OCI-LY1 (cell line): Measurements from ENCODE around the gene NUP42.

Experiments used
- H2AFZ ChIP-seq: fragments of 200-600 bp; sonication (generic), shearing (Covaris generic); 2 replicates; pipeline ENCODE4 v1.6.0; 2014; ENCODE audit warnings: antibody characterized with exemption, mild to moderate bottlenecking, low read length
- H3F3A ChIP-seq: fragments of 200-600 bp; sonication (generic), shearing (Covaris generic); 2 replicates; pipeline ENCODE4 v1.6.0; 2014; ENCODE audit warnings: mild to moderate bottlenecking, antibody characterized with exemption, low read length, moderate library complexity; ENCODE audit not compliant: insufficient read depth
- H3K27ac ChIP-seq: fragments of 200-600 bp; sonication (generic); 2 replicates; pipeline ENCODE4 v1.5.1; 2014; ENCODE audit warnings: low read length, mixed run types, mild to moderate bottlenecking, low read depth; ENCODE audit not compliant: poor library complexity, severe bottlenecking
- H3K27me3 ChIP-seq: fragments of 200-600 bp; sonication (generic); 2 replicates; pipeline ENCODE4 v1.6.0; 2014; ENCODE audit warnings: antibody characterized with exemption, mild to moderate bottlenecking, low read length, moderate library complexity; ENCODE audit not compliant: insufficient read depth
- H3K36me3 ChIP-seq: fragments of 200-600 bp; sonication (generic); 2 replicates; pipeline ENCODE4 v1.6.1; 2014; ENCODE audit warnings: mild to moderate bottlenecking, antibody characterized with exemption, low read length, moderate library complexity, mixed read lengths; ENCODE audit not compliant: insufficient read depth
- H3K4me1 ChIP-seq: fragments of 200-600 bp; sonication (generic); 2 replicates; pipeline ENCODE4 v1.5.1; 2014; ENCODE audit warnings: mild to moderate bottlenecking, low read length, moderate library complexity; ENCODE audit not compliant: insufficient read depth, severe bottlenecking
- H3K4me2 ChIP-seq: fragments of 200-600 bp; sonication (generic), shearing (Covaris generic); 2 replicates; pipeline ENCODE4 v1.6.1; 2014; ENCODE audit warnings: low read length
- H3K4me3 ChIP-seq: fragments of 200-600 bp; sonication (generic); 2 replicates; pipeline ENCODE4 v1.5.1; 2014; ENCODE audit warnings: low read length, low read depth, mild to moderate bottlenecking, mixed read lengths; ENCODE audit not compliant: poor library complexity, severe bottlenecking
- H3K79me2 ChIP-seq: fragments of 200-600 bp; shearing (Covaris generic); 2 replicates; pipeline ENCODE4 v1.6.1; 2016; ENCODE audit warnings: mixed run types, low read length, mixed read lengths; ENCODE audit not compliant: insufficient read depth
- H3K9ac ChIP-seq: fragments of 200-600 bp; sonication (generic), shearing (Covaris generic); 2 replicates; pipeline ENCODE4 v1.6.1; 2014; ENCODE audit warnings: mild to moderate bottlenecking, low read length, mixed read lengths
- H3K9me2 ChIP-seq: fragments of 200-600 bp; sonication (generic), shearing (Covaris generic); 2 replicates; pipeline ENCODE4 v1.6.1; 2014; ENCODE audit warnings: low read depth, mild to moderate bottlenecking, low read length, mixed read lengths
- H3K9me3 ChIP-seq: fragments of 200-600 bp; shearing (Covaris generic); 2 replicates; pipeline ENCODE4 v1.6.1; 2014; ENCODE audit warnings: low read length, mixed read lengths
- H4K20me1 ChIP-seq: fragments of 200-600 bp; sonication (generic), shearing (Covaris generic); 2 replicates; pipeline ENCODE4 v1.6.0; 2016; ENCODE audit warnings: mild to moderate bottlenecking, low read length; ENCODE audit not compliant: insufficient read depth
- CTCF ChIP-seq: fragments of 200-600 bp; sonication (generic), shearing (Covaris generic); IDR thresholded peaks from 2 replicates; pipeline ENCODE4 v1.5.1; 2017; ENCODE audit warnings: mild to moderate bottlenecking, antibody characterized with exemption, low read length, moderate library complexity, mixed read lengths
- EZH2 ChIP-seq: fragments of 200-600 bp; sonication (generic), shearing (Covaris generic); IDR thresholded peaks from 2 replicates; pipeline ENCODE4 v1.8.0; 2017; ENCODE audit warnings: borderline replicate concordance, mixed run types, mild to moderate bottlenecking, antibody characterized with exemption, low read length, moderate library complexity, mixed read lengths

The NUP42 gene

GRCh38 chr7:23232966-23233365, 51.1 kb downstream of the NUP42 start:
- Histone ChIP-seq H3K9me2 (no peaks in the 10 kb centered on the region), H3K4me2 (no peak overlapping the region), H3K79me2 (no peaks in the 10 kb centered on the region), H3F3A (no peaks in the 10 kb centered on the region), H4K20me1 (no peaks in the 10 kb centered on the region), H3K9me3 (no peaks in the 10 kb centered on the region), H3K27me3 (no peaks in the 10 kb centered on the region), H3K4me3 (no peak overlapping the region), H3K4me1 (peaks cover 9% of the 10 kb centered on the region), H3K36me3 (no peaks in the 10 kb centered on the region), H2AFZ (no peak overlapping the region), H3K9ac (no peak overlapping the region), H3K27ac (no peak overlapping the region)
- TF ChIP-seq EZH2 (no peak), CTCF (no peak)

GRCh38 chr7:23234569-23235296, 52.9 kb downstream of the NUP42 start:
- Histone ChIP-seq H3K4me2 (peak overlapping the region; percentile 21), H3K9me2 (no peaks in the 10 kb centered on the region), H2AFZ (no peak overlapping the region), H3F3A (no peaks in the 10 kb centered on the region), H3K27me3 (no peaks in the 10 kb centered on the region), H3K4me3 (peak overlapping the region; percentile 2), H3K36me3 (no peaks in the 10 kb centered on the region), H3K9me3 (no peaks in the 10 kb centered on the region), H3K79me2 (no peaks in the 10 kb centered on the region), H3K9ac (no peak overlapping the region), H4K20me1 (no peaks in the 10 kb centered on the region), H3K27ac (no peak overlapping the region), H3K4me1 (peaks cover 9% of the 10 kb centered on the region)
- TF ChIP-seq CTCF (no peak), EZH2 (no peak)

- H3K27ac ChIP-seq: no peak overlapping the region
These were observed 54.0 kb downstream of the NUP42 start for GRCh38 chr7:23235813-23236221.

More at GRCh38 chr7:23235813-23236221, 54.0 kb downstream of the NUP42 start:
- Histone ChIP-seq H3K4me3 (no peak overlapping the region), H3K79me2 (no peaks in the 10 kb centered on the region), H3K4me1 (peaks cover 9% of the 10 kb centered on the region), H3K9me2 (no peaks in the 10 kb centered on the region), H3K9ac (no peak overlapping the region), H3K4me2 (no peak overlapping the region), H3K27me3 (no peaks in the 10 kb centered on the region), H3K36me3 (no peaks in the 10 kb centered on the region), H2AFZ (no peak overlapping the region), H4K20me1 (no peaks in the 10 kb centered on the region), H3F3A (no peaks in the 10 kb centered on the region), H3K9me3 (no peaks in the 10 kb centered on the region)
- TF ChIP-seq EZH2: no peak
- no peak for TF ChIP-seq CTCF
